K562 (cell line): ENCODE data around the gene NAA10. TPM values are rescaled to one million over a fixed set of nuclear protein-coding genes. Genes with fewer than 3 reads are reported as not detected.

Source experiments
- DMBX1 ChIP-seq: fragments of 250-450 bp; sonication (Bioruptor Pico); IDR thresholded peaks from 2 replicates; pipeline ENCODE4 v1.8.0; 2022; ENCODE audit warnings: inconsistent platforms, mild to moderate bottlenecking, moderate library complexity, borderline replicate concordance
- EGR1 ChIP-seq: fragments of 450-650 bp; conservative IDR thresholded peaks from 2 replicates; pipeline ENCODE4 v1.6.1; 2017; ENCODE audit warnings: mild to moderate bottlenecking
- GATAD2B ChIP-seq: fragments of 450-650 bp; IDR thresholded peaks from 2 replicates; pipeline ENCODE4 v1.6.1; 2017; ENCODE audit warnings: mild to moderate bottlenecking, borderline replicate concordance
- KLF6 ChIP-seq: fragments of 250-450 bp; sonication (Bioruptor Pico); IDR thresholded peaks from 2 replicates; pipeline ENCODE4 v1.4.0; 2020; ENCODE audit warnings: mild to moderate bottlenecking, moderate library complexity, borderline replicate concordance
- MGA ChIP-seq: fragments of 450-650 bp; IDR thresholded peaks from 2 replicates; pipeline ENCODE4 v1.6.1; 2016; ENCODE audit warnings: mild to moderate bottlenecking, moderate library complexity
- PBX2 ChIP-seq, 2 experiments: IDR thresholded peaks in 1 of 2; conservative IDR thresholded peaks in 1 of 2; 2 replicates each; pipeline ENCODE4 v1.6.1; 2016; ENCODE audit warnings: low read depth in 2 of 2, mild to moderate bottlenecking in 1 of 2, missing compliant biosample characterization in 1 of 2, missing genetic modification characterization in 1 of 2, moderate library complexity in 1 of 2
- PCBP1 ChIP-seq: fragments of 200-400 bp; formaldehyde crosslinking; IDR thresholded peaks from 2 replicates; pipeline ENCODE4 v1.6.1; 2018; ENCODE audit warnings: mild to moderate bottlenecking, low read depth, low read length; ENCODE audit not compliant: poor library complexity, severe bottlenecking
- ZNF280B ChIP-seq: fragments of 250-450 bp; sonication (Bioruptor Pico); IDR thresholded peaks from 2 replicates; pipeline ENCODE4 v1.5.1; 2021; ENCODE audit warnings: mild to moderate bottlenecking
- polyA plus RNA-seq, 8 experiments: library from polyadenylated mRNA; depleted of rRNA in 4 of 8; stranded (reverse) in 5 of 8; unstranded in 3 of 8; fragments of >200 nt; fragmentation: Nextera tagmentation in 2 of 8; fragmentation: Illumina TruSeq in 1 of 8; extraction: Ambion mirVana in 2 of 8; extraction: Trizol in 1 of 8; gene quantifications; 2 replicates each; pipeline versions ENCODE4 v1.2.1 to v1.2.3, GENCODE V29; 2011 to 2014; ENCODE audit warnings: inconsistent platforms in 1 of 8, missing spikeins in 1 of 8
- total RNA-seq, 7 experiments: library from RNA; depleted of rRNA in 6 of 7; stranded (reverse); fragments of >200 nt in 6 of 7; fragmentation: Illumina TruSeq in 2 of 7; extraction: Trizol in 2 of 7; gene quantifications; 2 replicates each; pipeline versions ENCODE4 v1.2.1 to v1.2.3, GENCODE V29; 2011 to 2021; ENCODE audit warnings: low replicate concordance in 1 of 7

Gene NAA10
- total and polyA plus RNA-seq, 9 of the 15 experiments (the other 6 are each of a cell fraction or from before 2014, with no cell fraction given) = 11.1 to 250 (median 134) TPM

GRCh38 chrX:153944140-153944799, 9.4 kb upstream of the NAA10 start, which contains the start of gene RENBP (continued):
- TF ChIP-seq MGA (peak; percentile 46), KLF6 (CRISPR knock-in tag) (peak; percentile 77; the same call in 1 of the 2 replicates), EGR1 (peak; percentile 76), GATAD2B (no peak), PCBP1 (no peak), PBX2 (CRISPR knock-in tag; IDR thresholded peaks at IDR 0.05; ENCODE audit: low read depth) (no peak), PBX2 (tag; conservative IDR thresholded peaks at IDR 0.05; ENCODE audit: low read depth) (peak; percentile 55), DMBX1 (CRISPR knock-in tag) (no peak), ZNF280B (CRISPR knock-in tag) (no peak)
